Body of pancreas (tissue), 4 donors: Measurements from ENCODE around the gene GAL3ST1.

Experiments used
- POLR2A ChIP-seq, 3 donors: fragments of 450-650 bp; IDR thresholded peaks; one replicate each; pipeline ENCODE4 v1.6.1; 2016; ENCODE audit warnings: antibody characterized with exemption in 3 of 3, mild to moderate bottlenecking in 2 of 3
- TF ChIP-seq, protein P1 (sequence below), 7 experiments: fragments of 450-650 bp in 4 of 7; fragments of 200-600 bp in 3 of 7; sonication (generic) in 3 of 7; IDR thresholded peaks; one replicate each; pipeline ENCODE4 v1.5.1; 2016 to 2019; ENCODE audit warnings: antibody characterized with exemption in 7 of 7

- TF ChIP-seq, protein P1, sequence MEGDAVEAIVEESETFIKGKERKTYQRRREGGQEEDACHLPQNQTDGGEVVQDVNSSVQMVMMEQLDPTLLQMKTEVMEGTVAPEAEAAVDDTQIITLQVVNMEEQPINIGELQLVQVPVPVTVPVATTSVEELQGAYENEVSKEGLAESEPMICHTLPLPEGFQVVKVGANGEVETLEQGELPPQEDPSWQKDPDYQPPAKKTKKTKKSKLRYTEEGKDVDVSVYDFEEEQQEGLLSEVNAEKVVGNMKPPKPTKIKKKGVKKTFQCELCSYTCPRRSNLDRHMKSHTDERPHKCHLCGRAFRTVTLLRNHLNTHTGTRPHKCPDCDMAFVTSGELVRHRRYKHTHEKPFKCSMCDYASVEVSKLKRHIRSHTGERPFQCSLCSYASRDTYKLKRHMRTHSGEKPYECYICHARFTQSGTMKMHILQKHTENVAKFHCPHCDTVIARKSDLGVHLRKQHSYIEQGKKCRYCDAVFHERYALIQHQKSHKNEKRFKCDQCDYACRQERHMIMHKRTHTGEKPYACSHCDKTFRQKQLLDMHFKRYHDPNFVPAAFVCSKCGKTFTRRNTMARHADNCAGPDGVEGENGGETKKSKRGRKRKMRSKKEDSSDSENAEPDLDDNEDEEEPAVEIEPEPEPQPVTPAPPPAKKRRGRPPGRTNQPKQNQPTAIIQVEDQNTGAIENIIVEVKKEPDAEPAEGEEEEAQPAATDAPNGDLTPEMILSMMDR (IDR thresholded peaks at IDR 0.05): no peak
- no peak for TF ChIP-seq POLR2A (IDR thresholded peaks at IDR 0.05)
Observed at GRCh38 chr22:30578481-30578880, 4.0 kb upstream of the GAL3ST1 start.
